GM19035 (cell line): ENCODE measurements around the gene WDFY2.
A peak's percentile ranks its signal among the peaks of the same experiment; 100 is the strongest.

Experiments used
- ATAC-seq: cut with Tn5 transposase; IDR thresholded peaks from one replicate; pipeline ENCODE4 v1.9.1; 2021; ENCODE audit not compliant: unreplicated experiment

WDFY2 gene

GRCh38 chr13:51806566-51806965 is 222.3 kb downstream of the WDFY2 start:
- no peak for ATAC-seq

- no peak for ATAC-seq
Observed at GRCh38 chr13:51807041-51807440, 222.8 kb downstream of the WDFY2 start.

- ATAC-seq = no peak
Observed at GRCh38 chr13:51808811-51809210, 224.5 kb downstream of the WDFY2 start.

GRCh38 chr13:51811046-51811445 is 226.8 kb downstream of the WDFY2 start:
- ATAC-seq = no peak

- no peak for ATAC-seq
Observed at GRCh38 chr13:51811920-51812451, 227.7 kb downstream of the WDFY2 start.

- no peak for ATAC-seq
Observed at GRCh38 chr13:51814071-51814470, 229.8 kb downstream of the WDFY2 start.

- peak; percentile 85 for ATAC-seq
Observed at GRCh38 chr13:51814825-51815650, 230.8 kb downstream of the WDFY2 start.

GRCh38 chr13:51815848-51816247 is 231.6 kb downstream of the WDFY2 start:
- no peak for ATAC-seq

GRCh38 chr13:51816604-51817249 is 232.5 kb downstream of the WDFY2 start:
- no peak for ATAC-seq
